Naive B cell (primary cell): ENCODE results near the gene BEGAIN. TPM values are rescaled to one million over a fixed set of nuclear protein-coding genes. Genes with fewer than 3 reads are reported as not detected.
A peak's percentile ranks its signal among the peaks of the same experiment; 100 is the strongest.
"Not testable (repeated sequence)": the region's sequence is repeated elsewhere in the genome, so short reads cannot be mapped to it uniquely, and the experiment has no call there.

ENCODE experiments used
- ATAC-seq, 2 donors: fragments of 150-1000 bp; cut with Tn5 transposase; 2 replicates each; pipeline ENCODE4 v1.10.0; 2021; ENCODE audit warnings: low read depth in 2 of 2, mild to moderate bottlenecking in 2 of 2, moderate library complexity in 2 of 2
- DNase-seq: peaks from one replicate; pipeline ENCODE4 v3.0.0; 2022
- H3K27ac Mint-ChIP-seq, 6 donors: one replicate each; pipeline ENCODE4 v1.8.0; 2020 to 2022; ENCODE audit warnings: mild to moderate bottlenecking in 6 of 6, mixed read lengths in 6 of 6, moderate library complexity in 5 of 6, inconsistent platforms in 2 of 6
- H3K27me3 Mint-ChIP-seq, 3 donors: one replicate each; pipeline ENCODE4 v1.8.0; 2021 to 2022; ENCODE audit warnings: mixed read lengths in 3 of 3, mild to moderate bottlenecking in 1 of 3
- H3K36me3 Mint-ChIP-seq, 2 donors: one replicate each; pipeline ENCODE4 v1.8.0; 2020 to 2022; ENCODE audit warnings: mixed read lengths in 2 of 2, inconsistent platforms in 1 of 2, mild to moderate bottlenecking in 1 of 2
- H3K4me1 Mint-ChIP-seq, 3 donors: one replicate each; pipeline ENCODE4 v1.8.0; 2020 to 2022; ENCODE audit warnings: mixed read lengths in 3 of 3, inconsistent platforms in 1 of 3, mild to moderate bottlenecking in 1 of 3, moderate library complexity in 1 of 3
- H3K4me3 Mint-ChIP-seq, 8 donors: one replicate each; pipeline ENCODE4 v1.8.0; 2020 to 2022; ENCODE audit warnings: mild to moderate bottlenecking in 8 of 8, mixed read lengths in 8 of 8, moderate library complexity in 8 of 8, inconsistent platforms in 2 of 8
- H3K9me3 Mint-ChIP-seq, 7 donors: one replicate each; pipeline ENCODE4 v1.8.0; 2020 to 2022; ENCODE audit warnings: mixed read lengths in 7 of 7, mild to moderate bottlenecking in 5 of 7, inconsistent platforms in 2 of 7, moderate library complexity in 1 of 7
- polyA plus RNA-seq, 6 donors: library from polyadenylated mRNA; unstranded; fragments of 300-500 nt; fragmentation: Illumina TruSeq; gene quantifications; one replicate each; pipeline ENCODE4 v1.2.3, GENCODE V29; 2021; ENCODE audit warnings: low read depth in 6 of 6

BEGAIN gene
- polyA plus RNA-seq, 6 donors from 2014 or later: 0.55 to 1.2 (median 0.92) TPM; not detected in 3

- Mint-ChIP-seq H3K27me3 (no peaks in the 10 kb centered on the region), H3K27ac (no peak overlapping the region), H3K9me3 (peaks cover 0 to 6% (median 3%) of the 10 kb centered on the region in 7 donors), H3K4me1 (no peaks in the 10 kb centered on the region), H3K36me3 (peaks cover 0 to 2% of the 10 kb centered on the region in 2 donors), H3K4me3 (peak overlapping the region in 1 of 8 donors; percentile 62)
- ATAC-seq (no peak), DNase-seq (no peak)
Observed at GRCh38 chr14:100523131-100523842, 63.9 kb downstream of the BEGAIN start.

GRCh38 chr14:100522616-100523099 is 64.6 kb downstream of the BEGAIN start:
- Mint-ChIP-seq H3K4me3 (no peak overlapping the region), H3K27ac (no peak overlapping the region), H3K9me3 (peaks cover 0 to 6% (median 4%) of the 10 kb centered on the region in 7 donors), H3K36me3 (peaks cover 0 to 8% of the 10 kb centered on the region in 2 donors), H3K4me1 (no peaks in the 10 kb centered on the region), H3K27me3 (no peaks in the 10 kb centered on the region)
- DNase-seq (no peak), ATAC-seq (no peak)

- H3K4me3 Mint-ChIP-seq, ATAC-seq, H3K4me1 Mint-ChIP-seq, H3K27ac Mint-ChIP-seq, DNase-seq, H3K27me3 Mint-ChIP-seq: not testable (repeated sequence)
- Mint-ChIP-seq H3K9me3 (peaks cover 4 to 36% (median 17%) of the 10 kb centered on the region in 7 donors), H3K36me3 (peaks cover 15 to 16% of the 10 kb centered on the region in 2 donors)
Observed at GRCh38 chr14:100506053-100506452, 81.2 kb downstream of the BEGAIN start.

- DNase-seq (no peak), ATAC-seq (no peak)
- H3K27ac Mint-ChIP-seq: no peak overlapping the region
- peaks cover 0 to 5% (median 0%) of the 10 kb centered on the region in 3 donors for H3K4me1 Mint-ChIP-seq
- H3K9me3 Mint-ChIP-seq: peaks cover 4 to 36% (median 17%) of the 10 kb centered on the region in 7 donors
- H3K4me3 Mint-ChIP-seq: no peak overlapping the region
- no peaks in the 10 kb centered on the region for H3K27me3 Mint-ChIP-seq
- H3K36me3 Mint-ChIP-seq: peaks cover 15 to 16% of the 10 kb centered on the region in 2 donors
Observed at GRCh38 chr14:100504372-100505078, 82.7 kb downstream of the BEGAIN start.

- Mint-ChIP-seq H3K27ac (no peak overlapping the region), H3K9me3 (peaks cover 4 to 36% (median 17%) of the 10 kb centered on the region in 7 donors), H3K4me3 (no peak overlapping the region), H3K36me3 (peaks cover 15 to 16% of the 10 kb centered on the region in 2 donors), H3K4me1 (peaks cover 0 to 5% (median 0%) of the 10 kb centered on the region in 3 donors), H3K27me3 (no peaks in the 10 kb centered on the region)
- DNase-seq (no peak), ATAC-seq (no peak)
Observed at GRCh38 chr14:100503251-100503650, 84.0 kb downstream of the BEGAIN start.

- no peak for ATAC-seq
- H3K27me3 Mint-ChIP-seq: no peaks in the 10 kb centered on the region
- no peak overlapping the region for H3K27ac Mint-ChIP-seq
- H3K9me3 Mint-ChIP-seq: peaks cover 4 to 36% (median 17%) of the 10 kb centered on the region in 7 donors
- peaks cover 15 to 16% of the 10 kb centered on the region in 2 donors for H3K36me3 Mint-ChIP-seq
- no peak overlapping the region for H3K4me3 Mint-ChIP-seq
- no peak for DNase-seq
- peaks cover 0 to 5% (median 3%) of the 10 kb centered on the region in 3 donors for H3K4me1 Mint-ChIP-seq
Observed at GRCh38 chr14:100502622-100503220, 84.5 kb downstream of the BEGAIN start.

GRCh38 chr14:100500128-100500527 is 87.1 kb downstream of the BEGAIN start:
- no peak overlapping the region for H3K4me3 Mint-ChIP-seq
- no peak overlapping the region for H3K27ac Mint-ChIP-seq
- H3K9me3 Mint-ChIP-seq: peaks cover 4 to 20% (median 11%) of the 10 kb centered on the region in 7 donors
- peaks cover 13 to 15% of the 10 kb centered on the region in 2 donors for H3K36me3 Mint-ChIP-seq
- peaks cover 0 to 5% (median 3%) of the 10 kb centered on the region in 3 donors for H3K4me1 Mint-ChIP-seq
- ATAC-seq (no peak), DNase-seq (no peak)
- no peaks in the 10 kb centered on the region for H3K27me3 Mint-ChIP-seq

- ATAC-seq (no peak), DNase-seq (no peak)
- H3K9me3 Mint-ChIP-seq: peaks cover 0 to 8% (median 4%) of the 10 kb centered on the region in 7 donors
- H3K4me1 Mint-ChIP-seq: peaks cover 0 to 5% (median 3%) of the 10 kb centered on the region in 3 donors
- no peak overlapping the region for H3K4me3 Mint-ChIP-seq
- no peaks in the 10 kb centered on the region for H3K27me3 Mint-ChIP-seq
- peaks cover 0 to 5% of the 10 kb centered on the region in 2 donors for H3K36me3 Mint-ChIP-seq
- no peak overlapping the region for H3K27ac Mint-ChIP-seq
Observed at GRCh38 chr14:100498068-100498467, 89.1 kb downstream of the BEGAIN start.

- Mint-ChIP-seq H3K27me3 (no peaks in the 10 kb centered on the region), H3K4me3 (no peak overlapping the region), H3K27ac (no peak overlapping the region), H3K9me3 (peaks cover 0 to 8% (median 0%) of the 10 kb centered on the region in 7 donors), H3K4me1 (peaks cover 0 to 3% (median 0%) of the 10 kb centered on the region in 3 donors), H3K36me3 (peaks cover 0 to 5% of the 10 kb centered on the region in 2 donors)
- DNase-seq (no peak), ATAC-seq (no peak)
Observed at GRCh38 chr14:100495917-100496316, 91.3 kb downstream of the BEGAIN start.

- no peak overlapping the region for H3K4me3 Mint-ChIP-seq
- H3K36me3 Mint-ChIP-seq: peaks cover 0 to 5% of the 10 kb centered on the region in 2 donors
- DNase-seq: no peak
- peaks cover 0 to 8% (median 0%) of the 10 kb centered on the region in 7 donors for H3K9me3 Mint-ChIP-seq
- no peak for ATAC-seq
- H3K27me3 Mint-ChIP-seq: no peaks in the 10 kb centered on the region
- H3K4me1 Mint-ChIP-seq: peaks cover 0 to 3% (median 0%) of the 10 kb centered on the region in 3 donors
- no peak overlapping the region for H3K27ac Mint-ChIP-seq
Observed at GRCh38 chr14:100494645-100495044, 92.6 kb downstream of the BEGAIN start.

- Mint-ChIP-seq H3K27me3 (no peaks in the 10 kb centered on the region), H3K27ac (no peak overlapping the region), H3K9me3 (peaks cover 0 to 5% (median 0%) of the 10 kb centered on the region in 7 donors), H3K36me3 (peaks cover 3 to 6% of the 10 kb centered on the region in 2 donors), H3K4me1 (peaks cover 2 to 6% (median 5%) of the 10 kb centered on the region in 3 donors), H3K4me3 (no peak overlapping the region)
- ATAC-seq (no peak), DNase-seq (no peak)
Observed at GRCh38 chr14:100490252-100490651, 97.0 kb downstream of the BEGAIN start.

- H3K9me3 Mint-ChIP-seq: peaks cover 0 to 4% (median 0%) of the 10 kb centered on the region in 7 donors
- H3K27ac Mint-ChIP-seq: no peak overlapping the region
- no peak for DNase-seq
Observed at GRCh38 chr14:100488057-100488456, 99.2 kb downstream of the BEGAIN start.

GRCh38 chr14:100487304-100487703 is 99.9 kb downstream of the BEGAIN start:
- H3K4me3 Mint-ChIP-seq: no peak overlapping the region
- H3K9me3 Mint-ChIP-seq: peaks cover 0 to 4% (median 0%) of the 10 kb centered on the region in 7 donors
- H3K4me1 Mint-ChIP-seq: peaks cover 2 to 10% (median 8%) of the 10 kb centered on the region in 3 donors
- no peak for ATAC-seq
- no peak for DNase-seq
- peaks cover 20 to 23% of the 10 kb centered on the region in 2 donors for H3K36me3 Mint-ChIP-seq
- H3K27me3 Mint-ChIP-seq: no peaks in the 10 kb centered on the region
- H3K27ac Mint-ChIP-seq: no peak overlapping the region

More at GRCh38 chr14:100488057-100488456, 99.2 kb downstream of the BEGAIN start:
- no peak for ATAC-seq
- H3K36me3 Mint-ChIP-seq: peaks cover 20 to 23% of the 10 kb centered on the region in 2 donors
- H3K4me3 Mint-ChIP-seq: no peak overlapping the region
- no peaks in the 10 kb centered on the region for H3K27me3 Mint-ChIP-seq
- H3K4me1 Mint-ChIP-seq: peaks cover 2 to 10% (median 8%) of the 10 kb centered on the region in 3 donors
